ENCODE data around the gene DRAM2. TPM values are rescaled to one million over a fixed set of nuclear protein-coding genes. Genes with fewer than 3 reads are reported as not detected.

DRAM2 gene
- total RNA-seq, 4 donors from 2014 or later = 26.8 to 45.0 (median 40.3) TPM

DNA sequence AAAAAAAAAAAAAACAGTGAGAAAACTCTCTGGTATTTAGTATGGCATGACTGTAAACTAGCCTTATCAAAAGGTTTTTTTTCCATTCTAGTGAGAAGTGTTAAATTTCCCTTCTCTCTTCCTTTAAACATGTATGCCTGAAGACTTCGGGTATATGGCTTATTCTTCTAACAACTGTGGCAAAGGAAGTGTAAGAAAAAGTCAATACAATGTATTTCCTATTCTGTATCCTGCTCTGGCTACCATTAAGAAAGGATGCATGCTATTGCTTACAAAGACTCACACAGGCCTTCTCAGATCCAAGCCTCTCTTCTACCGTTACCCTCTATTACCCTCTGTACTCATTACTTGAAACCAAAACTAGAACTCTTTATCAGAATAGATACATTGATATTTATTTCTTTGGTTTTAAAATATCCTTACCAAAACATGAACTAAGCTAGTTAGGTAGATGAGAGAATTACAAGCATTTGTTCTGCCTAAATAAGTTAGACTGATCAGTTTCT lies 8.5 kb upstream of the DRAM2 start:
- TF ChIP-seq POLR2A (IDR thresholded peaks at IDR 0.05) = no peak
- DNase-seq (ENCODE audit: low spot score in 2 of 2) = no peak
- intact Hi-C loops (cut with DNase I; ENCODE audit: low total_unique reads) = no loop called here
- WGBS, 2 donors = 83% methylated on average over 2 of the region's 2 CpGs
- H3K4me3 ChIP-seq (ENCODE audit: low read depth, poor library complexity, severe bottlenecking) = no peak overlapping the region

DNA sequence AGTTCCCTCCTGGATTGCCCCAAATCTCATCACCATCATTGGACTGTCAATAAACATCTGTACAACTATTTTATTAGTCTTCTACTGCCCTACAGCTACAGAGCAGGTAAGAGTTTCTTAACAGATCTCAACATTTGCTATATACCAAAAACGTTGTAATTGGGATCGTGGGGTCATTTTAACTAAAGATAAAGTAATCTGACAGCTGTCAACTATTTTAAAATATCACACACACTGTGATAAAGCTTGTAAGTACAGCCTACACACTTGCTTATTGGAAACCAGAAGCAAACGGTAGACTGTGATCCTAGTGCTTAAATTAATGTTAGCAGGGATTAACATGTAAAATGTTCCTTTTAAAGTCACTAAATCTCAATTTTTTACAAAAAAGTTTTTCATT lies 8.1 kb upstream of the DRAM2 start:
- 84 to 87% methylated on average over 3 of the region's 3 CpGs for WGBS, 2 donors
- H3K4me3 ChIP-seq (ENCODE audit: low read depth, poor library complexity, severe bottlenecking) = no peak overlapping the region
- DNase-seq (ENCODE audit: low spot score in 2 of 2) = no peak
- intact Hi-C loops (cut with DNase I; ENCODE audit: low total_unique reads) = no loop called here
- no peak for TF ChIP-seq POLR2A (IDR thresholded peaks at IDR 0.05)
- TF ChIP-seq, protein P1, sequence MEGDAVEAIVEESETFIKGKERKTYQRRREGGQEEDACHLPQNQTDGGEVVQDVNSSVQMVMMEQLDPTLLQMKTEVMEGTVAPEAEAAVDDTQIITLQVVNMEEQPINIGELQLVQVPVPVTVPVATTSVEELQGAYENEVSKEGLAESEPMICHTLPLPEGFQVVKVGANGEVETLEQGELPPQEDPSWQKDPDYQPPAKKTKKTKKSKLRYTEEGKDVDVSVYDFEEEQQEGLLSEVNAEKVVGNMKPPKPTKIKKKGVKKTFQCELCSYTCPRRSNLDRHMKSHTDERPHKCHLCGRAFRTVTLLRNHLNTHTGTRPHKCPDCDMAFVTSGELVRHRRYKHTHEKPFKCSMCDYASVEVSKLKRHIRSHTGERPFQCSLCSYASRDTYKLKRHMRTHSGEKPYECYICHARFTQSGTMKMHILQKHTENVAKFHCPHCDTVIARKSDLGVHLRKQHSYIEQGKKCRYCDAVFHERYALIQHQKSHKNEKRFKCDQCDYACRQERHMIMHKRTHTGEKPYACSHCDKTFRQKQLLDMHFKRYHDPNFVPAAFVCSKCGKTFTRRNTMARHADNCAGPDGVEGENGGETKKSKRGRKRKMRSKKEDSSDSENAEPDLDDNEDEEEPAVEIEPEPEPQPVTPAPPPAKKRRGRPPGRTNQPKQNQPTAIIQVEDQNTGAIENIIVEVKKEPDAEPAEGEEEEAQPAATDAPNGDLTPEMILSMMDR (IDR thresholded peaks at IDR 0.05) = no peak

DNA sequence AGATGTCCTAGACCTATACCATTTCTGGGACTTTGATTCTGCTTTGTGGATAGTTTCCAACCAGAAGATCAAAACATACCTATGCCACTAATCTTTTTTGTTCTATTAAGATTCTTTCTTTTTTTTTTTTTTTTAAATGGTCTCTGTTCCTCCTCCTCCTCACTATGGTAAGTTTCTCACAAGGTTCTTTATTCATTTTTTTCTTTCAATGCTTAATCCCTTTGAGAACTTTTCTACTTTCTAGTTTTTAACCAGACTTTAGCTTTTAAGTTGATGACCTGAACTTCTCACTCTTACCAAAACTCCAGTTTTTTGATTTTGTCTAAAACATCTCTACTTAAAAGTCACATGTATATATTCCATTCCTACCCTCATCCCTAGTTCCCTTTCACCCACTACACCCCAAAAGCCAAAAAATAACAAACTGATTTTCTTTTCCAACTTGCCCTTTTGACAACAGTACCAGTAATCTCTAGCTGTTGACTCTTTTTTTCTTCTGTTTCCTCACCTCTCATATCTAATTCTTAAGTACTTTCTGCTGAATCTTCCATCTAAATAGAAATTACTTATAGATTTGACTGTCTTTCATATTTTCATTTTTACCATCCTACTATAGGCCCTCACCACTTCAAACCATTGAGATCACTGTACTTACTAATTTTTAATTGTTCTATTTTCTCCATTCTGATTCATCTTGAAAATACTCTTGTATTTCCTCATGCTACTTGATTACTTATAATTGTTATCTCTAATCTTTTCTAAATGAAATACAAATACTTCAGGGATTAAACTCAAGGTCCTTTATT lies 6.3 kb upstream of the DRAM2 start:
- intact Hi-C loops (cut with DNase I; ENCODE audit: low total_unique reads) = no loop called here
- H3K4me3 ChIP-seq (ENCODE audit: low read depth, poor library complexity, severe bottlenecking) = no peak overlapping the region
- no peak for DNase-seq (ENCODE audit: low spot score in 2 of 2)
- TF ChIP-seq POLR2A (IDR thresholded peaks at IDR 0.05) = no peak
- TF ChIP-seq, protein P1 (IDR thresholded peaks at IDR 0.05) = no peak

DNA sequence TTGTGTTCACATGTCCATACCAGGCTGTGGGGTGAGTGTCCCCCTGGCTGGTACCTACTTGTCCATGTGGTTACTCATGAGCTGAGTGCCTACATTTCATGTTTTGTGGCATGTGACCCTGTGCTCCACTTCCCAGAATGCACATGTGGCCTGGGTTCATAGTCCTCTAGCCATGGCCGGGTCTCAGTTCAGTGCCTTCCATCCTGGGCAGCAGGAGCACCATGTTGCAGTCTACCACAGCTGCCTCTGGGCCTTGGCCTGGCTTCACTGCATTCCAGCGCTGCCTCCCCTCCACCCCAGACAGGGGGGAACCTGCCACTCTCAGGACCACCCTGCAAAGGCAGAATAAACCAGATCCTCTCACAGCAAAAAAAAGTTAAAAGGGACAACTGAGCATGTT lies 5.6 kb upstream of the DRAM2 start:
- 100% methylated on average over 2 of the region's 2 CpGs for WGBS, 2 donors
- no peak for TF ChIP-seq POLR2A (IDR thresholded peaks at IDR 0.05)
- TF ChIP-seq, protein P1 (IDR thresholded peaks at IDR 0.05) = no peak
- DNase-seq (ENCODE audit: low spot score in 2 of 2) = no peak
- H3K4me3 ChIP-seq (ENCODE audit: low read depth, poor library complexity, severe bottlenecking) = no peak overlapping the region
- intact Hi-C loops (cut with DNase I; ENCODE audit: low total_unique reads) = no loop called here

DNA sequence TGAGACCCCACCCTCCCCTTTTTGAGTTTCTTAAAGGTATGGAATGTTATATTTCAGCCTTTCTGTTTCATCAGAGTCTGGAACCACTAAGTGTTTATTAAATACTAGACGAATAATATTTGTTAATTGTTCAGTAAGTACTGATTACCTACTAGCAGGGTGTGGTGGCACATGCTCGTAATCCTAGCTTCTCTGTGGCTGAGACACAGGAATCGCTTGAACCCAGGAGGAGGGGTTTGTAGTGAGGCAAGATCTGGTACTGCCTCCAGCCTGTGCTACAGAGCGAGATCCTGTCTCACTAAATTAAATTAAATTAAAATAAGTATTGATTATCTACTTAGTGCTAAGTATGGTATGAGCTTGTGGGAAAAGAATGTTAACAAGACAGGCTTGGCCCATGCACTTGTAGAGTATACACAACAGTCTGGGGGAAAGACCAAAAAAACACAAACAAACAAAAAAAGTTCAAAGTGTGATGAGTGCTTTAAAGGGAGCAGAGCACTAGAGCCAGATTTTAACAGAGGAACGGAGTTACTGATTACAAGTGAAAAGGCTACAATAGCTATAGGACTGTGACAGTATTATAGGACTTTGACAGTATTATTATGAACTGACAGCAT lies 2.6 kb upstream of the DRAM2 start:
- 59 to 67% methylated on average over 5 of the region's 5 CpGs for WGBS, 2 donors
- DNase-seq (ENCODE audit: low spot score in 2 of 2) = no peak
- TF ChIP-seq, protein P1 (IDR thresholded peaks at IDR 0.05) = no peak
- TF ChIP-seq POLR2A (IDR thresholded peaks at IDR 0.05) = no peak
- H3K4me3 ChIP-seq (ENCODE audit: low read depth, poor library complexity, severe bottlenecking) = no peak overlapping the region
- intact Hi-C loops (cut with DNase I; ENCODE audit: low total_unique reads) = no loop called here
